ENCODE measurements around the gene WDR4. TPM values are rescaled to one million over a fixed set of nuclear protein-coding genes. Genes with fewer than 3 reads are reported as not detected.
"Not testable (repeated sequence)": the region's sequence is repeated elsewhere in the genome, so short reads cannot be mapped to it uniquely, and the experiment has no call there.

WDR4 gene
- total and polyA plus RNA-seq, 3 experiments from 2014 or later, result 8.0 to 54.9 (median 53.7) TPM

DNA sequence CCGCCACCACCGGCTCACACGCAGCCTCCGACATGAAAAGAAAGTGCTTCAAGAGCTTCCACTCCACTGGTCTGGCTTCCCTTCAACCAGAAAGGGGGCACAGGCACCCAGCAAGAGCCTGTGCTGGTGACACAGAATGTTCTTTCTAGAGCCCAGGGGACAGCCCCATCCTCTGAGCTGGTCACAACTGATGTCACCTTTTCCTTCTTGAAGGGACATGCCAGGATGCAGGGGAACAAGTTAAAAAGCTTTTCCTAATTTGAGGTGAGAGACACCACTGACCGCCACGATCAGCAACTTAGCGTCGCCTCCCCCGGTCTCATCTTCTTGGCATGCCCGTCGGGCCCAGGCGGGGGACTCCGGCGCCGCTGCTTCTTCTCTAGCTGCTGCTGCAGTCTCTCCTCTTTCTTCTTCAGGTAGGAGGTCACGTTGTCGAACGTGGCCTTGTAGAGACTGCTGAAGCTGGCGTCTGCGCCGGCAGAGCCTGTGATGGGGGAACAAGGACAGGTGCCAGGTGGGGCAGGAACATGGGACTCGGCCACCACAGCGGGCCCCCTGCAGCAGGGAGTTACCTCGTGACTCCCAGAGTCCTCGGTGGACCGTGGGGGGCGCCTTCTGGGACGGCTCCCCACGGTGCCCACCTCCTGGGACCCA lies 29.5 kb downstream of the WDR4 start:
- Mint-ChIP-seq H3K27ac (no peak overlapping the region), H3K4me1 (peaks cover 0 to 6% (median 3%) of the 10 kb centered on the region in 3 donors), H3K27me3 (peaks cover 0 to 1% of the 10 kb centered on the region in 2 donors), H3K4me3 (no peak overlapping the region), H3K36me3 (peaks cover 4 to 86% (median 14%) of the 10 kb centered on the region in 3 donors), H3K9me3 (no peaks in the 10 kb centered on the region)
- Histone ChIP-seq H3K4me1 (ENCODE audit: insufficient read depth, low read length) (no peaks in the 10 kb centered on the region), H3K36me3 (ENCODE audit: insufficient read depth, low read length) (peaks cover 21% of the 10 kb centered on the region), H3K4me3 (ENCODE audit: low read length) (no peak overlapping the region), H3K9me3 (ENCODE audit: low read length) (no peaks in the 10 kb centered on the region), H3K27ac (ENCODE audit: low read depth, low read length) (no peak overlapping the region), H3K27me3 (ENCODE audit: insufficient read depth, low read length, poor library complexity, severe bottlenecking) (no peaks in the 10 kb centered on the region)
- CTCF ChIA-PET, result no interaction called here
- POLR2A ChIA-PET, result no interaction called here
- DNase-seq, result peak in 1 of 5 donors; percentile 20

DNA sequence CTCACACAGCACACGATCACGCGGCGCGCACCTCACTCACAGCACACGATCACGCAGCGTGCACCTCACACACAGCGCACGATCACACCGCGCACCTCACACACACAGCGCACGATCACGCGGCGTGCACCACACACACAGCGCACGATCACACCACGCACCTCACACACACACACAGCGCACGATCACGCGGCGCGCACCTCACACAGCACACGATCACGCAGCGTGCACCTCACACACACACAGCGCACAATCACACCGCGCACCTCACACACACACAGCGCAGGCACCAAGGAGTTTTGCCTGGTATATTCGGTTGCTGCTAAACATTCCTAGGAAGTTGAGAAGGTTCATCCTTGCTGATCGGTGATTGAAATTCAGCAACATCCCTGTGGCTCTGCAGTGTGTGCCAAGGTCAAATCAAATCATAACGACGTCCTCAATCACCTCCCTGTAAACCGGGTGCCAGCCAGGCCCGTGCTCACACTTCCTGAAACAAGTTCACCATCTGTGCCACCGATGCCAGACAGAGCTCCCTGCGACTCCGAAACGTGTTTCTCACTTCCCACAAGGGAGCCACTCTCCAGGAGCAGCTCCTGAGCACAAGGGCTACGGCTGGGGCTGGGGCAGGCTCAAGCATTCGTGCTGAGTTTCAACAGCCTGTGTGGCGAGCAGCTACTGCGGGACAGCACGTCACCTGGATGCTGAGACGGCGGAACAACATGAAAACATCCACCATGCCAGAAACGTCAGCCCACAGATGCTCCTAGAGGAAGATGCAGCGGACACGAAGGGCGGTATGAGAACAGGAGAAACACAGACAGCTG lies 30.2 kb downstream of the WDR4 start:
- no peaks in the 10 kb centered on the region for H3K9me3 Mint-ChIP-seq
- H3K36me3 ChIP-seq (ENCODE audit: insufficient read depth, low read length), result peaks cover 16% of the 10 kb centered on the region
- peaks cover 7 to 87% (median 11%) of the 10 kb centered on the region in 3 donors for H3K36me3 Mint-ChIP-seq
- H3K9me3 ChIP-seq (ENCODE audit: low read length), result no peaks in the 10 kb centered on the region
- H3K4me3 ChIP-seq (ENCODE audit: low read length), result no peak overlapping the region
- DNase-seq, result peak in 1 of 5 donors; percentile 28
- peaks cover 0 to 1% of the 10 kb centered on the region in 2 donors for H3K27me3 Mint-ChIP-seq
- H3K27me3 ChIP-seq (ENCODE audit: insufficient read depth, low read length, poor library complexity, severe bottlenecking), result no peaks in the 10 kb centered on the region
- H3K4me1 ChIP-seq (ENCODE audit: insufficient read depth, low read length), result no peaks in the 10 kb centered on the region
- H3K4me1 Mint-ChIP-seq, result peaks cover 0 to 9% (median 3%) of the 10 kb centered on the region in 3 donors
- H3K4me3 Mint-ChIP-seq, result no peak overlapping the region
- H3K27ac Mint-ChIP-seq, result peak overlapping the region in 3 of 8 donors; percentile 42 to 72 (median 48)
- ChIA-PET CTCF (no interaction called here), POLR2A (no interaction called here)
- H3K27ac ChIP-seq (ENCODE audit: low read depth, low read length), result no peak overlapping the region

DNA sequence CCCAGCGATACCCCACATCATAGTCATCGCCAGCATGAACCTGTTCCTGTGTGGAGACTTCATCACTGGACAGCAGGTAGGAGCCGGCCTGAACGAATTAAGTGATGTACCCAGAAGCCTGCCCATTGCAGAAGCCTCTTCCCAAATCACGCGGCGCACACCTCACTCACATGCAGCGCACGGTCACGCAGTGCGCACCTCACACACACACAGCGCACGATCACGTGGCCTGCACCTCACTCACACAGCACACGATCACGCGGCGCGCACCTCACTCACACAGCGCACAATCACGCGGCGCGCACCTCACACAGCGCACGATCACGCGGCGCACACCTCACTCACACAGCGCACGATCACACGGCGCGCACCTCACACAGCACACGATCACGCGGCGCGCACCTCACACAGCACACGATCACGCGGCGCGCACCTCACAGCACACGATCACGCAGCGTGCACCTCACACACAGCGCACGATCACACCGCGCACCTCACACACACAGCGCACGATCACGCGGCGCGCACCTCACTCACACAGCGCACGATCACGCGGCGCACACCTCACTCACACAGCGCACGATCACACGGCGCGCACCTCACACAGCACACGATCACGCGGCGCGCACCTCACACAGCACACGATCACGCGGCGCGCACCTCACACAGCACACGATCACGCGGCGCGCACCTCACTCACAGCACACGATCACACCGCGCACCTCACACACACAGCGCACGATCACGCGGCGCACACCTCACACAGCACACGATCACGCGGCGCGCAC lies 31.0 kb downstream of the WDR4 start:
- peak in 1 of 5 donors; percentile 13 for DNase-seq
- H3K9me3 ChIP-seq (ENCODE audit: low read length); H3K27me3 Mint-ChIP-seq; H3K4me1 ChIP-seq (ENCODE audit: insufficient read depth, low read length); POLR2A ChIA-PET; H3K27ac Mint-ChIP-seq; CTCF ChIA-PET; H3K4me3 ChIP-seq (ENCODE audit: low read length); H3K27ac ChIP-seq (ENCODE audit: low read depth, low read length); H3K27me3 ChIP-seq (ENCODE audit: insufficient read depth, low read length, poor library complexity, severe bottlenecking); H3K4me3 Mint-ChIP-seq; H3K9me3 Mint-ChIP-seq: not testable (repeated sequence)
- H3K36me3 ChIP-seq (ENCODE audit: insufficient read depth, low read length), result peaks cover 15% of the 10 kb centered on the region
- Mint-ChIP-seq H3K4me1 (peaks cover 0 to 12% (median 3%) of the 10 kb centered on the region in 3 donors), H3K36me3 (peaks cover 9 to 86% (median 11%) of the 10 kb centered on the region in 3 donors)

DNA sequence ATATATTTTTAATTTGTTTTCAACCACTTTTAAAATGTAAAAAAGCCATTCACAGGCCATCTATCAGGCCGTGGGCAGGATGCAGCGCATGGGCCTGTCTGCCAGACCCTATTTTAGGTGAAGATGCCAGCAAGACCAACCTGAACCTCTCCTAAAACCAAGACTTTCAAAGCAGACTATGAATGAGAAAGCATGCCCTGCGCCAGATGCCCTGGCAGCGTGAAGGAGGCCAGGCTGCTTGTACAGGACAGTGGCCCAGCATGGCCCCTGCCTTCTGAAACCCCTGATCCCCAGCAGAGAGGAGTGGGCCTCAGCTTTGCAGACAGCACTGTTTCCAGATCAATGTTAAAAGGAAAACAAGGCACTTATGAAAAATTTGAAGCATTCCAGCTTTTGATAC lies 31.6 kb downstream of the WDR4 start:
- no peak overlapping the region for H3K4me3 Mint-ChIP-seq
- H3K9me3 Mint-ChIP-seq, result no peaks in the 10 kb centered on the region
- peaks cover 19% of the 10 kb centered on the region for H3K36me3 ChIP-seq (ENCODE audit: insufficient read depth, low read length)

GRCh38 chr21:42847051-42847707 lies 32.2 kb downstream of the WDR4 start:
- H3K27ac Mint-ChIP-seq, result no peak overlapping the region
- H3K27ac ChIP-seq (ENCODE audit: low read depth, low read length), result no peak overlapping the region
- H3K4me1 Mint-ChIP-seq, result peaks cover 0 to 16% (median 3%) of the 10 kb centered on the region in 3 donors
- H3K4me3 Mint-ChIP-seq, result no peak overlapping the region
- peaks cover 14 to 88% (median 15%) of the 10 kb centered on the region in 3 donors for H3K36me3 Mint-ChIP-seq
- H3K4me3 ChIP-seq (ENCODE audit: low read length), result no peak overlapping the region
- H3K27me3 Mint-ChIP-seq, result peaks cover 0 to 1% of the 10 kb centered on the region in 2 donors
- peak in 1 of 5 donors; percentile 9 for DNase-seq
- H3K9me3 Mint-ChIP-seq, result no peaks in the 10 kb centered on the region
- no peaks in the 10 kb centered on the region for H3K9me3 ChIP-seq (ENCODE audit: low read length)
- H3K27me3 ChIP-seq (ENCODE audit: insufficient read depth, low read length, poor library complexity, severe bottlenecking), result no peaks in the 10 kb centered on the region
- no peaks in the 10 kb centered on the region for H3K4me1 ChIP-seq (ENCODE audit: insufficient read depth, low read length)
- CTCF ChIA-PET, result no interaction called here
- peaks cover 20% of the 10 kb centered on the region for H3K36me3 ChIP-seq (ENCODE audit: insufficient read depth, low read length)
- POLR2A ChIA-PET, result no interaction called here

More for the DNA sequence above, 31.6 kb downstream of the WDR4 start:
- H3K4me3 ChIP-seq (ENCODE audit: low read length), result no peak overlapping the region
- ChIA-PET POLR2A (no interaction called here), CTCF (no interaction called here)
- peaks cover 14 to 86% (median 14%) of the 10 kb centered on the region in 3 donors for H3K36me3 Mint-ChIP-seq
- H3K27me3 Mint-ChIP-seq, result peaks cover 0 to 1% of the 10 kb centered on the region in 2 donors
- no peaks in the 10 kb centered on the region for H3K9me3 ChIP-seq (ENCODE audit: low read length)
- DNase-seq, result peak in 1 of 5 donors; percentile 19
- H3K4me1 ChIP-seq (ENCODE audit: insufficient read depth, low read length), result no peaks in the 10 kb centered on the region
- no peak overlapping the region for H3K27ac Mint-ChIP-seq
- H3K27me3 ChIP-seq (ENCODE audit: insufficient read depth, low read length, poor library complexity, severe bottlenecking), result no peaks in the 10 kb centered on the region
- H3K4me1 Mint-ChIP-seq, result peaks cover 0 to 16% (median 3%) of the 10 kb centered on the region in 3 donors
- no peak overlapping the region for H3K27ac ChIP-seq (ENCODE audit: low read depth, low read length)

GRCh38 chr21:42846221-42846620 lies 33.1 kb downstream of the WDR4 start:
- POLR2A ChIA-PET, result no interaction called here
- Mint-ChIP-seq H3K9me3 (no peaks in the 10 kb centered on the region), H3K36me3 (peaks cover 14 to 82% (median 15%) of the 10 kb centered on the region in 3 donors), H3K4me1 (peaks cover 0 to 16% (median 3%) of the 10 kb centered on the region in 3 donors), H3K27me3 (peaks cover 0 to 1% of the 10 kb centered on the region in 2 donors), H3K4me3 (no peak overlapping the region), H3K27ac (peak overlapping the region in 1 of 8 donors; percentile 25)
- no peak overlapping the region for H3K27ac ChIP-seq (ENCODE audit: low read depth, low read length)
- no peak overlapping the region for H3K4me3 ChIP-seq (ENCODE audit: low read length)
- CTCF ChIA-PET, result no interaction called here
- DNase-seq, result no peak
- peaks cover 21% of the 10 kb centered on the region for H3K36me3 ChIP-seq (ENCODE audit: insufficient read depth, low read length)
- no peaks in the 10 kb centered on the region for H3K27me3 ChIP-seq (ENCODE audit: insufficient read depth, low read length, poor library complexity, severe bottlenecking)
- no peaks in the 10 kb centered on the region for H3K9me3 ChIP-seq (ENCODE audit: low read length)
- H3K4me1 ChIP-seq (ENCODE audit: insufficient read depth, low read length), result no peaks in the 10 kb centered on the region

GRCh38 chr21:42845296-42845965 lies 33.9 kb downstream of the WDR4 start:
- peaks cover 14 to 74% (median 15%) of the 10 kb centered on the region in 3 donors for H3K36me3 Mint-ChIP-seq
- DNase-seq, result peak in 1 of 5 donors; percentile 14

More at GRCh38 chr21:42845296-42845965, 33.9 kb downstream of the WDR4 start:
- Mint-ChIP-seq H3K4me3 (no peak overlapping the region), H3K9me3 (no peaks in the 10 kb centered on the region), H3K27ac (no peak overlapping the region), H3K27me3 (peaks cover 0 to 1% of the 10 kb centered on the region in 2 donors), H3K4me1 (peaks cover 0 to 16% (median 3%) of the 10 kb centered on the region in 3 donors)
- POLR2A ChIA-PET, result no interaction called here
- no peak overlapping the region for H3K27ac ChIP-seq (ENCODE audit: low read depth, low read length)
- H3K9me3 ChIP-seq (ENCODE audit: low read length), result no peaks in the 10 kb centered on the region
- H3K36me3 ChIP-seq (ENCODE audit: insufficient read depth, low read length), result peaks cover 28% of the 10 kb centered on the region
- CTCF ChIA-PET, result no interaction called here
- no peak overlapping the region for H3K4me3 ChIP-seq (ENCODE audit: low read length)
- no peaks in the 10 kb centered on the region for H3K27me3 ChIP-seq (ENCODE audit: insufficient read depth, low read length, poor library complexity, severe bottlenecking)
- no peaks in the 10 kb centered on the region for H3K4me1 ChIP-seq (ENCODE audit: insufficient read depth, low read length)

Measured in CD8-positive, alpha-beta memory T cell (primary cell).